CD4-positive, alpha-beta T cell treated with Interferon alpha-2 for 1 hour (primary cell): ENCODE results near the gene COG4.

Source experiments
- DNase-seq, 2 donors: peaks; one replicate each; pipeline ENCODE4 v3.0.0-alpha.2; 2020 to 2022

COG4 gene

DNA sequence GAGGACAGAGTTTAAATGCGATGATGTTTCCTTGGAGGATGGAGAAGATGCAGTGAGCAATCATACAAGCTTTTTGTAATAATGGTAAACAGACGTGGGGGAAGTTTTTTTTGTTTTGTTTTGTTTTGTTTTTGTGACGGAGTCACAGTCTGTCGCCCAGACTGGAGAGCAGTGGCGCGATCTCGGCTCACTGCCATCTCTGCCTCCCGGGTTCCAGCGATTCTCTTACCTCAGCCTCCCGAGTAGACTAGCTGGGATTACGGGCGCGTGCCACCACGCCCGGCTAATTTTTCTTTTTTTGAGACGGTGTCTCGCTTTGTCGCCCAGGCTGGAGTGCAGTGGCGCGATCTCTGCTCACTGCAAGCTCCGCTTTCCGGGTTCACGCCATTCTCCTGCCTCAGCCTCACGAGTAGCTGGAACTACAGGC, 1.1 kb upstream of the COG4 start:
- peak; percentile 4 to 51 for DNase-seq

GRCh38 chr16:70523743-70524398, 517 bp upstream of the COG4 start, which contains the start of gene SF3B3:
Gene SF3B3, plus strand, starts transcription at chr16:70523816. Its CDS starts 2,841 bp downstream, at chr16:70526657.
- no peak for DNase-seq

GRCh38 chr16:70522216-70523075, 908 bp downstream of the COG4 start:
- peak in 1 of 2 donors; percentile 28 for DNase-seq

GRCh38 chr16:70520612-70521297, 2.6 kb downstream of the COG4 start:
- DNase-seq = peak in 1 of 2 donors; percentile 52

DNA sequence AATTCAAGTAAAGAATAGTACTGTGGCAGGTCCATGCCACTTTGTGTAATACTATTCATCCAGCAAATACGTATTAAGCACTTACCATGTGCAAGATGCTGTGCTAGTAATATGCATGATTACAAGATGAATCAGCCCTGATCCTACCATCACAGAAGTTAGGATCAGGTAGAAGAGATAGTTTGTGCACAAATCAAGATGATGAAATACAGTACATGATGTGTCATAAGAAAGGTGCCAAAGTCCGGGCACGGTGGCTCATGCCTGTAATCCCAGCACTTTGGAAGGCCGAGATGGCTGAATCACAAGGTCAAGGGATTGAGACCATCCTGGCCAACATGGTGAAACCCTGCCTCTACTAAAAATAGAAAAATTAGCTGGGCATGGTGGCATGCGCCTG, 10.9 kb downstream of the COG4 start:
- DNase-seq = no peak

DNA sequence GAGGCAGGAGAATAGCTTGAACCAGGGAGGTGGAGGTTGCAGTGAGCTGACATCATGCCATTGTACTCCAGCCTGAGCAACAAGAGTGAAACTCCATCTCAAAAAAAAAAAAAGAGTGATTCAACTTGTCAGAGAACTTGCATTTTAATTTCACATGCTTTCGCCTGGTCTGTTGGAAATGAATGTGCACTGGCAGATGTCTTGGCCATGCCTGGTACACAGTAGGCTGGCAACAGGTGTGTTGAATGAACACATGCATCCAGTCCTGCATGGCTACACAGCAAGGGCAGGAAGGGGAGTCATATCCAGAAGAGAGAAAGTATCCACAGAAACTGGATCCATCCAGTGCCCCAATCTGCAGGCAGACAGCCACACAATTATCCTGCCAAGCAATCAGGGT, 11.5 kb downstream of the COG4 start:
- DNase-seq = no peak

- DNase-seq = no peak
Observed at GRCh38 chr16:70510216-70510615, 13.1 kb downstream of the COG4 start.

GRCh38 chr16:70508752-70509151, 14.6 kb downstream of the COG4 start:
- peak in 1 of 2 donors; percentile 54 for DNase-seq

- no peak for DNase-seq
Observed at GRCh38 chr16:70496513-70496912, 26.8 kb downstream of the COG4 start.

DNA sequence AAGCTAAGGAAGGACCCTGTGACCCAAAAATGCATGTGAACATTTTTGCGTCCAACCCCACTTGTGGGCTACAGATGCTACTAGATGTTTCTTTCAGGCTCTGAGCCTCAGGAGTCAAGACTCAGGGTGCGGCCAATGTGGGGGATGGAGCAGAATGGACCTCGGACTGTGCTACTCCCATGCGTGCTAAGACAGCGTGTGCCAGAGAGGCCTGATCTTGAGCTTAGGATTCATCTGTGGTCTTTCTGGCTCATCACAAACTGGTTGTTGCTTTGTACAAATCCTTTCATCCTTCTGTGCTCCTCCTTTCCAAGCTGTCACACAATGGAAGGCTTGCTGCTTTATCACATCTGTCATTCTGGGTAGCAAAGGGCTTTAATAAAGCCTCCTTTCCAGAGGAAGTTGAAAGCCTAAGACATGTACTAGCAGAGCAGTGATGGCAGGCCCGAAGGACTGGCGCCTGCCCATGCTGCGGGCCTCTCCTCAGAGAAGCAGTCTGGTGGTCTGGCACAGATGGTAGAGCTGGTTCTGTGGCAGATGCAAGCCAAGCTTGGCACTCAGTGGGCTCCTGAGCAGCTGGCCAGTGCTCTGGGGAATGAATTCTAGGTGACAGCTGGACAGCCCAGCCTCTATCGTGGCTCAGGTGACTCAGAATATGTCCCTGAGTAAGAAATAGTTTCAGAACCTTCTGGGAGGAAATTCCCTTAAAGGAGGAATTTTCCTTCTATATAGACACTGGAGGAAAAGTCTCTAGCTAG, 27.8 kb downstream of the COG4 start:
- DNase-seq = no peak

DNA sequence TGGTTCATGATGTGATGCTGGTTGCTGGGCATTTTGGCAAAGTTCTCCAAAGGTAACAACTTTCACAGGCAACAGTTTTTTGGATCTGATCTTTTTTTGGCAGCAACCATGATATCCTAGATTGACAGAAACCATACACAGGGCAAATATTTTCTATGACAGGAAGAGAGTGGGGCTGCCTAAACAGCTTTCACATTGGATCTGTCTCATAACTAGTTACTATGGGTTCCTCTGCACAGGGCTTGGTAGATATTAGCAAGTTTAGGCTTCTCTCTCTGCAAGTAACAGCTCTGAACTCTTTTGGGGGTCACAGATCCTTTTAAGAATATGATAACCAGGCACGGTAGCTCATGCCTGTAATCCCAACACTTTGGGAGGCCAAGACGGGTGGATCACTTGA, 28.6 kb downstream of the COG4 start:
- DNase-seq = no peak

GRCh38 chr16:70494202-70494770, 29.1 kb downstream of the COG4 start:
- no peak for DNase-seq

- no peak for DNase-seq
Observed at GRCh38 chr16:70493802-70494201, 29.6 kb downstream of the COG4 start.

DNA sequence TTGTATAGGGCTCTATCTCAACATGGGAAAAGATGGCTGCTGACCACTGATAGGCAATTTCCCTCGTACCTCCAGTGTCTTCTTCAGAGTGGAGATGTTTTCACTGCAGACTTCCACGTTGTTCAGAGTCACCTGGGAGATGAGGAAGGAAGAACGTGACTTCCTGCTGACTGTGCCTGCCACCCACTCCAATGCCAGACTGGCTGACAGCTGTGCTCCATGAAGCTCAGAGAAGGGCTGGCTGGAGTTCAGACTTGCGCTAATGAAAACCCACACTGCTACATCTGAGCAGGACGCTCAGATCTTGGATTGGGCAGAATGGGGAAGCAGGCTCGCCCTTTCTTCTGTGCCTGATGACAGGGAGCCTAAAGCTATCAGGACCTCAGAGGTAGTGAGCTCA, 33.1 kb downstream of the COG4 start:
- DNase-seq = no peak

- DNase-seq = no peak
Observed at GRCh38 chr16:70484867-70485266, 38.5 kb downstream of the COG4 start.

DNA sequence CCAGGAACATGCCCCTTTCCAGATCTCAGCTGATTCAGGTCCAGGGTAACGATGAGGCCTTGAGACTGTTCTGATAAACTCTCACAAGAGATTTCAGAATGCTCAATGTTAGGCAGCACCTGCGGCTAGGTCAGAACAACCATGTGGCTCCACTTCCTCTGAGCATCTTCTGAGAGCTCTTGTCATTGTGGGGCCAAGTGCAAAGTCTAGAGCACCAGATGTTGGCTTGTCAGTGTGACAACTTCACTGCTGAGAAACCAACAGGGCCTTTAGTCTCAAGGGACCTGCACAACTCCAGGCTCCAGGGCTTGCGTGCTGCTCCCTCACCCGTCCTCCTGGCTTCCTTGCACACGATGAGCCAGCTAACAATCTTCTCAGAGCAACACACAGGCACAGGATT, 39.9 kb downstream of the COG4 start:
- no peak for DNase-seq

DNA sequence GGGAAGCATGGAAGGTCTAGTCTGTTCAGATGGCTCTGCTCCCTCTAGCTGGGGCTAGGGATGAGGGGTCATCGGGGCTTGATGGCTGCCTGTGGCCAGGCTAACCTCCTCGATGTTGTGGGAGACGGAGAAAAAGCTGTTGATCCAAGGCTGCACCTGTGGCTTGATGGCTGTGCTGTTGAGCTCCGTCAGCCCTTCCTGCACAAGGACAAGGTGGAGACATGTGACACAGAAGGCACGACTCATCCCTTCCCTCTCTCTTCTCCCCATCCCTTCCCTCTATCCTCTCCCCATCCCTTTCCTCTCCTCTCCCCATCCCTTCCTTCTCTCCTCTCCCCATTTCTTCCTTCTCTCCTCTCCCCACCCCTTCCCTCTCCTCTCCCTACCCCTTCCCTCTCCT, 40.7 kb downstream of the COG4 start:
- no peak for DNase-seq

GRCh38 chr16:70481929-70482536, 41.3 kb downstream of the COG4 start:
- no peak for DNase-seq

- DNase-seq = no peak
Observed at GRCh38 chr16:70480127-70481105, 42.9 kb downstream of the COG4 start.

DNA sequence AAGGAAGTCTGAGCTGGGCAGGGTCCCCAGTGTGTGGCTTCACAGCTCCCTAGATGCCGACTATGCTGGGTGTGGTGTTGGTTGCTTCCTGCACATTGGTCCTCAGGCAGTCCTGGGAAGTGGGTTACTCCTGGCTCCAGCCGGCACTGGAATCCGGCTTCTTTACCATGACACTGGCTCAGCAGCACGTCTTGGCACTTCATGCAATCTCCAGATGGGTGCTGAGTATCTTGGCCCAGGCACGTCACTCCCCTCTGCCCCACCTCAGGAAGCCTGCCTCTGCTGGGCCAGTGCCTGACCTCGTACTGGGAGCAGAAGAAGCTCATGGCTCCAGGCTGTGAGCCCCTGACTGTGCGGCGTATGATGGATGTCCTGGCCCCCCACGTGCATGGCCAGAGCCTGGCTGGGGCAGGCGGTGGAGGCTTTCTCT, 44.4 kb downstream of the COG4 start:
- DNase-seq = no peak

DNA sequence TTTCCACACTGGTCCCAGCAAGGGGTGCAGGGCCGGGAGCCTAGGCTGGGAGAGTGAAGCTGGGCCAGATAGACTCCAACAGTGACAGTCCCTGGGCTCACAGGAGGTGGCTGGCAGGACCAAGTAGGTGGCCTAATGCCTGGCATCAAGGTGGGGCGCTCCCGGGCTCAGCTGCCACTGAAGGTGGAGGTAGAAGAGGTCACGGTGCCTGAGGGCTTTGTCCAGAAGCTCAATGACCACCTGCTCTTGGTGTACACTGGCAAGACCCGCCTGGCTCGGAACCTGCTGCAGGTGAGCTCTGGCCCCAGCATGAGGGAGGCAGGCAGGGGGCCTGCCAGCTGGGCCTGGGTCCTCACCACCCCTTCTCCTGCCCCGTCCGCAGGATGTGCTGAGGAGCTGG, 45.2 kb downstream of the COG4 start:
- DNase-seq = no peak
